GM18499 (cell line): ENCODE results near the gene ELL2.

ENCODE experiments used
- ATAC-seq: cut with Tn5 transposase; IDR thresholded peaks from one replicate; pipeline ENCODE4 v1.9.1; 2021; ENCODE audit warnings: moderate number of reproducible peaks; ENCODE audit not compliant: insufficient read depth, unreplicated experiment

ELL2 gene

DNA sequence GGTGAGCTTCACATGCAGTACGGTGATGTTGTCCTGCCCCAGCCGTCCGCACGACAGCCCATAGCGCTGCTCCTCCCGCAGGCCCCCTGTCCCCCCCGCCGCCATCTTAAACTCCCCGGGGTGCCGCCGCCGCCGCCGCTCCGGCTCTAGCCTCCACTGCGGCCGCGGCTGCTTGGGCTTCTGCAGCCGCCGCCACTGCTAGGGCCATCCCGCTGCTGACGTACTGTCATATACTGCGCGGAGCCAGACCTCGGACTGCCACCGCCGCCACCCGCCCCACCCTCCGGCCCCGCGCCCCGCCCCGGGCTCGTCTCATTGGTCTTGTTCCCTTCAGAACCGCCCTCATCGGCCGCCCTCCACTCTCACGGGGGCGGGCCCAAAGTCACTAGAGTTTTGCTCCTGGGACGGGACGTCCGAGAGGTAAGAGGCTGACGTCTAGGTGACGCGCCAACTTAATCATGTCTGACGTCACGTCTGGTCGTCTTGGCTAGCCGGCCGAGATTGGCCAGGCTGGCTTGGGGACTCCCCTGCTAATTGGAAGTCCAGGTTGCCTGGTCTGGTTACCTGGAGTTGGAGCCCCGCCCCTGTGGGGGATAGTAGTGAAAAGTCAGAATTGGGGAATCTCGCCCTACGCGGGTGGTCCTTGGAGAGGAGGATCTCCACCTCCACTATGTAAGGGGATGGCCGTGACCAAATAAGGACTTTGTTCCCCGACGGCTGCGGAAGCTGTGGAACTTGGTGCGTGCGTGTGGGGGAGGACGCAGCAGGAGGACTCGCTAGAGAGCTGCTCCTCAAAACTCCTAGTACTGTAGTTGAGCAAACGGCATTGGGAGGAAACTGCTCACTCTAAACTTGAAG lies at the start of gene ELL2:
Gene ELL2 (minus strand): TSS at position 235 of the 858 bp plus-strand sequence. CDS start 130 bp downstream, at position 105.
- ATAC-seq = peak; percentile 79

DNA sequence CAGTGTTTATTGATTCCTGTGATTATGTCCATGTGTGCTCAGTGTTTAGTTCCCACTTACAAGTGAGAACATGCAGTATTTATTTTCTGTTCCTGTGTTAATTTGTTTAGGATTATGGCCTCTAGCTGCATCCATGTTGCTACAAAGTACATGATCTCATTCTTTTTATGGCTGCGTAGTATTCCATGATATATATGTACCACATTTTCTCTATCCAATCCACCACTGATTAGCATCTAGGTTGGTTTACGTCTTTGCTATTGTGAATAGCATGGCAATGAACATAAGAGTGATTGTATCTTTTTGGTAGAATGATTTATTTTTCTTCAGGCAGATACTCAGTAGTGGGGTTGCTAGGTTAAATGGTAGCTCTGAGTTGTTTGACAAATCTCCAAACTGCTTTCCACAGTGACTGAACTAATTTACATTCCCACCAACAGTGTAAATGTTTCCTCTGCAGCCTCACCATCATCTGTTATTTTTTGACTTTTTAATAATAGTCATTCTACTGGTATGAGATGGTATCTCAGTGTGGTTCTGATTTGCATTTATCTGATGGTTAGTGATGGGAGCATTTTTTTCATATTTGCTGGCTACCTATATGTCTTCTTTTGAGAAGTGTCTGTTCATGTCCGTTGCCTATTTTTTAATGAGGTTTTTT lies 47.5 kb upstream of the ELL2 start:
- ATAC-seq = no peak

DNA sequence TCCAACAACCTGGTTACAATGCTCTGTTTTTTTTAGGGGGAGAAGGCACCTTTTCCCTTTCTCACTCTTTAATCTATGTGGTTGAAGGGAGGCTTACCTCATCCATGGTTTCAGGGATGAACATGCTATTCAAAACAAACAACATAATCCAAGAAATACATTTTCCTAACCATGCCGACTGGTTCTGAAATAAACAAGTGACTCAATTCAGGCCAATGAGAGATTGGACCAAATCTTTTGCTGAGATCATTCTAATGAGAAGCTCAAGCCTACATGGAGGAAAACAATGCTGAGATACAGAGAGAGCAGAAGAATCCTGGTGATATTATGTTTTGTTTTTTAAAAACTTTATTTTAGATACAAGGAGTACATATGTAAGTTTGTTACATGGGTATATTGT lies 46.8 kb upstream of the ELL2 start:
- ATAC-seq = no peak

DNA sequence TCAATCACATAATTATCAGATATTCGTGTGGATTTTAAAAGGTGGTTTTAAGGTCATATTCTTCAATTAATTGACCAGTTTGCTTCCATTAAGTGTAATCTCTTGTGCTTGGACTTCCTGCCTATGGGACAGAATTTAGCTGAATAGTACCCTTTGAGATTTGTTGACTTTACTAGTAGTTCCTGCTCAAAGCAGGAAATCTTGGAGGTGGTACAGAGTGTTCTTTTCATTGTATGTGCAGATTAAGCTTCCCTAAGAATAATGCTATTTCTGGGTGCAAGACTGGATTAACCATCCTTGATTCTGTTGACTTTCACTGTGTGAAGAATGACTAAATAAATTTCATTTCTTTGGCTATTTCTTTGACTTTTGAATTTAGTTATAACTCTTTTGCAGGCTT lies 45.4 kb upstream of the ELL2 start:
- ATAC-seq = no peak

DNA sequence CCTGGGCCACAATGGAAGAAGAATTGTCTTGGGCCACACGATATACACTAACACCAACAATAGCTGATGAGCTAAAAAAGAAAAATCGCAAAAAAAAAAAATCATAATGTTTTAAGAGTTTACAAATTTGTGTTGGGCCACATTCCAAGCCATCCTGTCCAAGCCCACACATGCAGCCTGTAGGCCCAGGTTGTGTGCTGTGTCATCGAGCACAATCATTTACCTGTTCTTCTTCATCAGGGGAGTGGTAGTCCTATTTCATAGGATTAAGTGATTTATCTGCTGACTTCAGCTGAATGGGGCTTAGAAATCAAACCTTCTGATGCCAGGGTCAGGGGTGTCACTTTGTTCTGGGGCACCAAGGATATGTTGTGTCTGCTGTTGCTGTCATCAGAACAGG lies 44.6 kb upstream of the ELL2 start:
- ATAC-seq = no peak

DNA sequence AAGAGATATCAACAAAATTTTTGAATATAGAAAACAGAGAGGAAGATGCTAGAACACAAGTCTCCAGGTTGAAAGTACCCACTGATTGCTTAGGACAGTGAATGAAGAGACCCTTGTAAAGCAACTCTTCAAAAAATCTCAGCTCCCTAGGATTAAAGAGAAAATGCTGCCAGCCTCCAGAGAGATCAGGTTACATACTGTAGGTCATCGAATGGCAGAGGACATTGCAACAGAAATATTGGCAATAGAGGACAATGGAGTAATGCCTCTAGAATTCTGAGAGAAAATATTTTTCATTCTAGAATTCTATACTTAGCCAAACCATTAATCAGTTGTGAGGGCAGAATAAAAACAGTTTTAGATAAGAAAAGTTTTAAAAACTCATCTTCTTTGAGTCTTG lies 43.1 kb upstream of the ELL2 start:
- no peak for ATAC-seq

DNA sequence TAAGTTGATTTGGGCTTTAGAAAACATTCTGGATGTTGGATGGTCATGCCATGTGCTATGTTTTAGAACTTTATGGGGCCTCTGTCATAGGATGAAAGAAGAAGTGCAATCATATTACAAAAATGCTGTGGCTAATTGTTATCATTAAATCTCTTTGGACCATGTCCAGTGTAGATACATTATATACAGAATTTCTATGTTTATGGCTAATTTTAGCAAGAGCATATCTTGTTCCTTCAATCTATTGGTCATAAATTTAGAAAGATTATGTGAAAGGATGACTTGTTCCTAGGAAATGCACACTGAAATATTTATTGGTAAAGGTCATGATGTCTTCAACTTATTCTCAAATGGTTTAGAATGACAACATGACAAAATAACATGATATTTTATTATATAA lies 42.4 kb upstream of the ELL2 start:
- ATAC-seq = no peak

DNA sequence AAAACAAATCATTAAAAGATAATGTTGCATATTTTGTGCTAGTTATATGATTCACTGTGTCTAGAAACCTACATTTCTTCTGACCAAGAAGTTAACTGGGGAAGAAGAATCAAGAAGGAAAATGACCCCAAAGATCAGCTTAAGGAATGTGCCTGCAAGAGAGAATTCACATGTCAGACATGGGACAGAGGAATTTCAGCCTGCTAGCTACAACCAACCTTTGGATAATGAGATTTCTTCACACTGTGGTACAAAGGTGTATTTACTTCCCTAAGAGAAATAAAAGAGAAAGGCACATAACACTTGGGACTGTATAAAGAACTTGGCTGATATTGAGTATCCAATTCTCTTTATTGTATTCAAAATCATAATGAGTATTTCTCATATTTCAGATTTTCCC lies 39.6 kb upstream of the ELL2 start:
- ATAC-seq = no peak

DNA sequence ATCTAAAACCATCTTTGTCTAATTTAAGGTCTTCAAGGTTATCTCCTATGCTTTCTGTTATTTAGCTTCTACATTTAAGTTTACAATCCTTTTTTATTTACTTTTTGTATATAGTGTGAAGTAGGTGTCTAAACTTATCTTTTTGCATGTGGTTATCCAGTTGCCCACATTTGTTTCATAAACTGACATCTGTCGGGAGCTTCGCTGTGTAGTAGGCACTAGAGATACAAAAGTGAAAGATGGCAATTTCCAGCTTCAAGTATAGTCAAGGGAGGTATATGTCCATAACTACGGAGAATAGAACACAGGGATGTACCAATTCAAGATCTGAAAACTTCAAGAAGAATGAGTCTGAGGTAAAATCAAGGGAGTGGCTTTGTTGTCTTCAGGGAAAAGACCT lies 38.7 kb upstream of the ELL2 start:
- no peak for ATAC-seq

DNA sequence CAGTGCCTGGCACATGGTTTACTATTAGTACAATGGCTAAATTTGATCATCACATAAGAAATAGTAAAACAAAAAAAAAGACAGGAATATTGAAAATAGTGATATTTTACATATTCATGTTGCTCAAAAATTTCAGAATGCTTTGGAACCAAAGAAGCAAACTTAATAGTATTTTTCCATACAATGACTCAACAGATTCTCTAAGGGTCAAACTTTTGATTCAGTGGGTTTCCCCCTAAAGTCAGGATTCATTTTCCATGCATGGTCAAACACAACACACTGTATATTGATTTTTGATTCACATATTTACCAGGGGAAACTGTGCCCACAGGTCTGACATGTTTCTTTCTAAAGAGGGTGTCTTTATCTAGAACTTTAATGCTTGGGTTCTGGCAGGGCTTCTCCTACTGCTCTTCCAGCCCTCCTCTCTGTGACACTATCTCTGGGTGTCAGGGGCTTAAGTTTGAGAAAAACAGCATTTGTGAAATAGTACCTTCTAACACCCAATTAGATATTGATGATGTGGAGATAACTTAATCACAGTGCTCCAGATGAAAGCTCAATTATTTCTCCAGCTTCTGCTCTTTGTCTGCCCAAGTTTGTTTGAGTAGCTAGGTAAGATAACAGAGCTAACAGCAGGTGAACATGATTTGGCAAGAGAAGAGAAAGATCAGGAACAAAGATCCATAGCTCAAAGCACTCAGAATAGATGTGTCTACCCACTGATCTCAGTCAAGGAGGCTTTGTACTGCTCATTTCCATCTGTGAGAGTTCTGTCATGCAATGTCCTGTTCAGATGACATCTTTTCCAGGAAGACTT lies 35.5 kb upstream of the ELL2 start:
- no peak for ATAC-seq

DNA sequence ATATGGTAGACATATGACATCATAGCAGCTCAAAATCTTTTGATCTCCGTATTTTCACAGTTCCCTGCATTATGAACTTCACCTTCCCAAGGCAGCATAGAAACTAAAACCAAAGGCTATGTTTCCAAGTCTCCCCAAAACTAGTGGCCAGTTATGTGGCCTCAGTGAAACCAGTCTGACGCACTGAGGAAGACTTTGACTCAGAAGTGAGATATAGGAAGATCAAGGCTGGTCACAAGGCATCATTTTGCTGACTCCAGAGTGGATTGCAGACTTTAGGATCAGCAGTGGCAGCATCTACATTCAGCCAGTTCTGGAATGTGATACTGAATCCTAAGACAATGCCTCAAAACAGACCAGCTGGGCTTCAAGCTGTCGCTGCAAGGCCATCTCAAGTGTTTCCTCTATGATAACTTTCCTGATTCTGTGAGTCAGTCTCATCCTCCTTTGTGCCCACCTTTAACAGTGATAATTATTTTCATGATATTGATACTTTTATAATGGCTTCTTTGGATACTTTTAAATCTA lies 34.4 kb upstream of the ELL2 start:
- no peak for ATAC-seq

DNA sequence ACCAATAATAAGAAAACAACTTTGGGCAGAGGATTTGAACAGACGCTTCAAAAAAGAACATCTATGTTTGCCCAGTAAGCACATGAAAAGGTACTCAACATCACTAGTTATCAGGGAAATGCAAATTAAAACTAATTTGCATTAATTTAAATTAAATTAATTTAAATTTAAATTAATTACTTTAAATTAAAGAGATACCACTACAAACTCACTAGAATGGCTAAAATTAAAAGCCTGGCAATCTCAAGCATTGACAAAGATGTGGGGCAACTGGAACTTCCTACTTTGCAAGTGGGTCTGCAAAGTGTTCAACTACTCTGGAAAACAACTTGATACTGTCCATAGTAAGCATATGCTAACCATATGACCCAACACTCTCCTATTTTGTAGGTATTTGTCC lies 32.1 kb upstream of the ELL2 start:
- no peak for ATAC-seq

DNA sequence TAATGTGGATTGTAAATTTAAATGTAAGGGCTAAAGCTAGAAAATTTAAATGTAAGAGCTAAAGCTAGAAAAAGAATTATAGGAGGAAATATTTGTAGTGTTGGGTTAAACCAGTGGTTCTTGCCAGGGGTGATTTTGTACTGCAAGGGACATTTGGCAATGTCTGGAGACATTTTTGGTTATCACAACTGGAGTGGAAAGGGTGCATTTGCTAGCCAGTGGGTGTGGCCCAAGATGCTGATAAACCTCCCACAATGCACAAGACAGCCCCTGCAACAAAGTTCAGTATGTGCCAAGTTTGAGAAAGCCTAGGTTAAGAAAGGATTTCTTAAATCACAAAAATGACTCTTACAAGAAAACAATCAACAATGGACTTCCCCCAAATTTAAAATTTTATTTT lies 31.6 kb upstream of the ELL2 start:
- no peak for ATAC-seq

DNA sequence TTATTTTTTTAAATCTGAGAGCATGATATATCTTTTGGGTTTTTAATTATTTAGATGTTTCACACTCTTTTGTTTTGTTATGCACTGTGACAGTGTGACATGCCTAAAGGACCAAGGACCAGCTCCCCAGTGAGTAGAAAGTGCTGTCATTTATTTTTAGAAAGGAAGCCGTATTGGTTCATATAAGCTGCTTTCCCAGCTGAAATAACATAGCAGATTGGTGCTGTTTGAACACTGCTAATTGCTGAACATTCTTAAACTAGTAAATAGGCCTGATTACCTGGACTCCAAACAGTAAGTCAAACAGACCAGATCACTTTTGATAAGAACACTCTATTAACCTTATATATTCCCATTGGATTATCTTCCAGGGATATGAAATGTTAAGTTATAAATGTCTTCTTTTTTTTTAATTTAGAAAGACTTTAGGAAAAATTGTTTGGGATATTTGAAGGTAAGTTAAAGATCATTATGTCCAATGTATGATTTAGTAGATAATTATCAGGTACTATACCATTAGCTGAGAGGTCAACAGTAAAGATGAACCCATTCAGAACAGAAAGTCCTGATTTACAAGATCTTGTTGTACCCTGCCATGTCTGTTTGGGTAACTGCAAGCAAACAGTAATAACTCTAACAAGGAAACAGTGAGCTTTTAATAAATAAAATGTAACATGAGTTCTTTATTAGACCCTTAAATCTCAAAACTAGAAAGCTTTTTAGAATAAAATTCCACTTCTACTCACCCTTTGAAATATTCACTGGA lies 27.8 kb upstream of the ELL2 start:
- no peak for ATAC-seq

DNA sequence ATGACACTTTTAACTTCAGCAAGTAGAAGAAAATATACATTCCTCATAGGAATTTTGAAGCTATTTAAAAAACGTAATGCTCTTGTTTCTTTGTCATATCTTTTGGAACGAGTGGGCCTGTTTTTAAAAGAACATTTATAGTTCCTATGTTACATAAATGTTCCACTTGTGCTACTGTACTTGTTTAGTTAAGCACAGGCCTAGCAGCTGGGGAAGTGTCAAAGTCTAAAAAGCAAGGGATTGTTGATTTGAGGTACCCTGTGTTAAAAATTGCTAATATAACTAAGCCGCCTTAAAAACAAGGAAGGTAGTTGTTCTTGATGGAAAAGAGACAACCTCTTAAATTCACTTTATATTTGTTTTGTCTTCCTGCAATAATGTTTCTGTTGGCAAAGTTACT lies 27.2 kb upstream of the ELL2 start:
- ATAC-seq = no peak

DNA sequence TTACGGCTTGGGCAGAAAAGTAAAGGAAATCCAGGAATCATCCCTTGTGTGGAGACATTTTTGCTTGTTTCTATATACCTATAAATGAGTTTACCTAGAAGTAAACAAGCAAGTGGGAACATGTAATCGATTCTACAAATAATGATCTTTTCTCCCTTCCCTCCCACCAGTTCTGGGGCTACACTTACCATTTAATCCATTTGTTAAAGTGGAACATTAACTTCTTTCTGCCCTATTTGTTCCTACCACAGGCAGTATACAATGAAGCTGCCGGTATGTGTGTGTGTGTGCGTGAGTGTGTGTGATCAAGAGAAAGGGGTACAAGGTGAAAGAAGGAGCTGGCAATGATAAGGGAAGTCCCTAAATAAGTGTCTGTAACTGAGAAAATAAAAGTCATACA lies 26.4 kb upstream of the ELL2 start:
- no peak for ATAC-seq

DNA sequence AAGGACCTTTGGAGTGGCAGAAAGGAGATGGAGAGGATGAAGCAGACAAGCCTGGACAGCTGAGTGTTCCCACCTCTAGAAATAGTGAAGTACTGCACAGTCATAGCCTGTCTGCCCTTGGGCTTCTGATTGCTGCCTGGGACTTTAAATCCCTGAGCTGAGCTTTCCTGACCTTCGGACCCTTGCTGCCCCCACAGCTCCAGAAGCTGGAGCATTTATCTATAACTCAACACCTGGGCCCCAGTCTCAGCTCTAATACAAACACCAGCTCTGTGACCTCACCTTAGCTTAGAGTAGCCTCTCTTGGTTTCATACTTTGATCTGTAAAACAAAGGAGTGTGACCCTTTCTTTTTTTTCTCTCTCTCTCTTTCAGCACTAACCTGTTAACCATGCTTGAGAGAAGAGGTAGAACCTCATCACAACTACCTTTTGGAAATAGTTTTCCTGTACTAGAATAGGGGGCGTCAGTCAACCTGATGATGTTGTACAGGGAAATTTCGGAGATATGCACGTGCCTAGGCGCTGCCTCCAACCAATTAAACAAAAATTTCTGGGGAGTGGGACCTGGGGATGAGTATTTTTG lies 25.4 kb upstream of the ELL2 start:
- ATAC-seq = no peak

DNA sequence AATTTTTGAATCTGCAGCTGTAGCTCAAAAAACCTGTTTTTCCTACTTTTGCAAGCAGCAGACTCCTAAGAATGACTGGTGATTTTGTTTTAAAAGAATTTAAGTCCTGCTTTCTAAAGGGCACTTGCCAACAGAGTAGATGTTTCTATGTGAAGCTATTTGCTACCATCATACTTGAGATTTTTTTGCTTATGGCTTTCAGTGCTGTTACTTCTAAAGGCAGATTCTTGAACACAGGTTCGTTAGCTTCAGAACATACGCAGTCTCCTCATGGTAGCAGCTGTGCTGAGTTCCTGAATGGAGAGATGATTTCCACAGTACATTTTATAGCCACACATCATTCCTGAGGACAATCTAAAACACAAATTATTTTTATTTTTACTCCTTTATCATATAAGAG lies 24.4 kb upstream of the ELL2 start:
- ATAC-seq = no peak

DNA sequence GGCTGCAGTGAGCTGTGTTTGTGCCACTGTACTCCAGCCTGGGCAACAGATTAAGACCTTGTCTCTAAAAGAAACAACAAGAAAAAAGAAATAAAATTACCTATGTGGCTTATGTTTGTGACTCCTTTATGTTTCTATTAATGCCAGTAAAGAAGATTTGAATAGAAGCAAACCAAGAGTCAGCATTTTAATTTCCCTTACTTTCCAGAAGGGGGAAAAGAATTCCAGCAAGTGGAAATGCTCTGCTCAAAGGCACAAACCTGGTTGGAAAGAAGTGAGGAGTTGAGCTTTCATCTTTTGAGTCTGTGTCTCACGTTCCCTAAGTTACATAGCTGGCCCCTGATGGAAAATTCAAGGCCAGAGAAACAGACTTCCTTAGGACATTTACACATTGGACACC lies 23.6 kb upstream of the ELL2 start:
- ATAC-seq = no peak
